HepG2 (cell line): ENCODE measurements around the gene ZNF665. TPM values are rescaled to one million over a fixed set of nuclear protein-coding genes. Genes with fewer than 3 reads are reported as not detected.

Source experiments
- ATAC-seq: fragments of 200-7000 bp; cut with Tn5 transposase; 3 replicates; pipeline ENCODE4 v1.9.1; 2020; ENCODE audit warnings: mild to moderate bottlenecking, moderate library complexity
- BruUV-seq: library from RNA; stranded (reverse); fragments of 400-500 nt; replicated peaks from 2 replicates; lab custom pipeline; 2021; lab: Mats Ljungman, UMichigan
- CTCF ChIA-PET: fragments of 300-600 bp; formaldehyde crosslinking; extraction: SDS; loops from one replicate; lab custom pipeline; 2021; ENCODE audit warnings: low total read pairs, inconsistent platforms, low intra/inter-chr PET ratio; lab: Yijun Ruan, JAX
- POLR2A ChIA-PET: fragments of 350-600 bp; sonication (Branson Sonifier 250); formaldehyde crosslinking; loops from one replicate; lab custom pipeline; 2020; ENCODE audit warnings: antibody characterized with exemption, inconsistent platforms; lab: Yijun Ruan, JAX
- DNase-seq: peaks from one replicate; pipeline ENCODE4 v3.0.0-alpha.2; 2015; ENCODE audit warnings: low spot score
- FAIRE-seq: peaks from 3 replicates; lab custom pipeline; 2011; peaks lifted over from hg19 to GRCh38; lab: Jason Lieb, UNC
- H2AFZ ChIP-seq: one replicate; pipeline ENCODE4 v1.6.1; 2011; ENCODE audit warnings: low read length, inconsistent platforms
- H3K27ac ChIP-seq: fragments of 300-600 bp; 3 replicates; pipeline ENCODE4 v1.8.0; 2011; ENCODE audit warnings: mixed run types, mild to moderate bottlenecking, mixed read lengths, low read length, inconsistent platforms; ENCODE audit not compliant: insufficient read depth; ENCODE audit errors: extremely low read length
- H3K27me3 ChIP-seq, 2 experiments: fragments of 200-600 bp in 1 of 2; 2 replicates in 1 of 2; 3 replicates in 1 of 2; pipeline versions ENCODE4 v1.6.0 to v1.8.0; 2011; ENCODE audit warnings: low read length in 2 of 2, mild to moderate bottlenecking in 2 of 2, moderate library complexity in 2 of 2, inconsistent platforms in 1 of 2; ENCODE audit not compliant: insufficient read depth in 2 of 2, control insufficient read depth in 1 of 2
- H3K36me3 ChIP-seq, 2 experiments: fragments of 200-600 bp in 1 of 2; replicated peaks in 1 of 2; 2 replicates in 1 of 2; 3 replicates in 1 of 2; pipeline versions ENCODE4 v1.5.1 to v1.8.0; 2011; ENCODE audit warnings: low read length in 2 of 2, inconsistent platforms in 1 of 2; ENCODE audit not compliant: insufficient read depth in 2 of 2, control insufficient read depth in 1 of 2
- H3K4me1 ChIP-seq: 2 replicates; pipeline ENCODE4 v1.5.1; 2012; ENCODE audit warnings: low read length, inconsistent platforms; ENCODE audit not compliant: insufficient read depth
- H3K4me2 ChIP-seq: 2 replicates; pipeline ENCODE4 v1.6.0; 2011; ENCODE audit warnings: low read depth, low read length, inconsistent platforms
- H3K4me3 ChIP-seq, 3 experiments: fragments of 200-600 bp in 1 of 3; sonication (generic), shearing (Covaris generic) in 1 of 3; replicated peaks in 1 of 3; 2 replicates each; pipeline ENCODE4 v1.5.1; 2011 to 2016; ENCODE audit warnings: low read length in 3 of 3, inconsistent platforms in 2 of 3, low read depth in 2 of 3, mild to moderate bottlenecking in 2 of 3, control low read depth in 1 of 3, mixed read lengths in 1 of 3; ENCODE audit not compliant: insufficient read depth in 1 of 3
- H3K79me2 ChIP-seq: one replicate; pipeline ENCODE4 v1.6.1; 2011; ENCODE audit warnings: low read length, inconsistent platforms; ENCODE audit not compliant: insufficient read depth
- H3K9ac ChIP-seq: 2 replicates; pipeline ENCODE4 v1.6.0; 2011; ENCODE audit warnings: mild to moderate bottlenecking, low read depth, low read length, inconsistent platforms; ENCODE audit not compliant: insufficient read depth
- H3K9me3 ChIP-seq: 2 replicates; pipeline ENCODE4 v1.5.1; 2012; ENCODE audit warnings: mild to moderate bottlenecking, low read length
- H4K20me1 ChIP-seq: 2 replicates; pipeline ENCODE4 v1.6.0; 2011; ENCODE audit warnings: inconsistent platforms, mild to moderate bottlenecking, low read length, moderate library complexity; ENCODE audit not compliant: insufficient read depth
- DMAP1 ChIP-seq: IDR thresholded peaks from 2 replicates; pipeline ENCODE4 v1.6.1; 2016
- ETV5 ChIP-seq: IDR thresholded peaks from 2 replicates; pipeline ENCODE4 v1.6.1; 2018; ENCODE audit warnings: missing biosample characterization, missing genetic modification reagents, inconsistent platforms, borderline replicate concordance
- MYNN ChIP-seq: sonication (generic); formaldehyde crosslinking; IDR thresholded peaks from 2 replicates; pipeline ENCODE4 v1.4.0; 2020; ENCODE audit warnings: mild to moderate bottlenecking, low read depth, missing genetic modification reagents
- NONO ChIP-seq, 2 experiments: fragments of 450-650 bp in 1 of 2; sonication (generic) in 1 of 2; formaldehyde crosslinking in 1 of 2; IDR thresholded peaks in 1 of 2; conservative IDR thresholded peaks in 1 of 2; 2 replicates each; pipeline versions ENCODE4 v1.6.1 to v1.8.0; 2017 to 2022; ENCODE audit warnings: mild to moderate bottlenecking in 1 of 2, missing genetic modification reagents in 1 of 2, moderate library complexity in 1 of 2
- PAWR ChIP-seq: sonication (generic); formaldehyde crosslinking; IDR thresholded peaks from 2 replicates; pipeline ENCODE4 v1.4.0; 2020; ENCODE audit warnings: missing genetic modification reagents, mild to moderate bottlenecking, borderline replicate concordance
- TCF7 ChIP-seq: sonication (generic); IDR thresholded peaks from 2 replicates; pipeline ENCODE4 v1.6.1; 2016; ENCODE audit warnings: antibody characterized with exemption, low read depth
- TEAD2 ChIP-seq: sonication (generic); formaldehyde crosslinking; IDR thresholded peaks from 2 replicates; pipeline ENCODE4 v1.9.0; 2021; ENCODE audit warnings: missing genetic modification reagents
- ZC3H13 ChIP-seq: sonication (generic); formaldehyde crosslinking; IDR thresholded peaks from 2 replicates; pipeline ENCODE4 v1.8.1; 2023; ENCODE audit warnings: mild to moderate bottlenecking, missing genetic modification reagents, moderate library complexity
- ZNF20 ChIP-seq: sonication (generic); formaldehyde crosslinking; IDR thresholded peaks from 2 replicates; pipeline ENCODE4 v1.4.0; 2020; ENCODE audit warnings: mild to moderate bottlenecking, moderate library complexity, missing genetic modification reagents
- ZNF616 ChIP-seq: sonication (generic); formaldehyde crosslinking; IDR thresholded peaks from 2 replicates; pipeline ENCODE4 v1.5.0; 2020; ENCODE audit warnings: low read depth, mild to moderate bottlenecking, missing genetic modification reagents
- WGBS: methylation state at CpG from one replicate; pipeline ENCODE4 v1.1.6; 2017; ENCODE audit warnings: low lambda C conversion rate; 5-methylcytosine and 5-hydroxymethylcytosine counted together
- in situ Hi-C: cut with HindIII; loops from 2 replicates; pipeline ENCODE4 v1.10.0; 2017; ENCODE audit warnings: low pct_unique_long_range_greater_than_20kb; ENCODE audit not compliant: extremely low pct_ligation_motif_present
- intact Hi-C: fragments of 100-400 bp; cut with micrococcal nuclease; formaldehyde crosslinking; loops from one replicate; pipeline ENCODE4 v1.10.0; 2022; ENCODE audit not compliant: unreplicated experiment
- polyA plus RNA-seq, 8 experiments: library from polyadenylated mRNA; depleted of rRNA in 3 of 8; stranded (reverse) in 7 of 8; unstranded in 1 of 8; fragments of >200 nt; fragmentation: Illumina TruSeq in 4 of 8; extraction: Trizol in 4 of 8; gene quantifications; 2 replicates each; pipeline versions ENCODE4 v1.2.1 to v1.2.3, GENCODE V29; 2011 to 2016; ENCODE audit warnings: low read depth in 4 of 8, missing spikeins in 1 of 8, mixed read lengths in 1 of 8; ENCODE audit not compliant: insufficient read depth in 1 of 8
- total RNA-seq, 5 experiments: library from RNA; depleted of rRNA; stranded (reverse); fragments of >200 nt; fragmentation: Illumina TruSeq; extraction: Trizol; gene quantifications; 2 replicates each; pipeline ENCODE4 v1.2.3, GENCODE V29; 2016; ENCODE audit warnings: low read depth in 1 of 5
- TF ChIP-seq, protein P1 (sequence below): sonication (generic); formaldehyde crosslinking; IDR thresholded peaks from 2 replicates; pipeline ENCODE4 v1.4.0; 2020; ENCODE audit warnings: mild to moderate bottlenecking, low read depth, missing genetic modification reagents
- TF ChIP-seq, protein P2 (sequence below): sonication (generic); formaldehyde crosslinking; IDR thresholded peaks from 2 replicates; pipeline ENCODE4 v1.5.0; 2020; ENCODE audit warnings: missing genetic modification reagents, mild to moderate bottlenecking, borderline replicate concordance
- TF ChIP-seq, protein P3 (sequence below): sonication (generic); formaldehyde crosslinking; IDR thresholded peaks from 2 replicates; pipeline ENCODE4 v1.8.0; 2022; ENCODE audit warnings: mild to moderate bottlenecking, missing genetic modification reagents
- TF ChIP-seq, protein P4 (sequence below): sonication (generic); formaldehyde crosslinking; conservative IDR thresholded peaks from 2 replicates; pipeline ENCODE4 v1.8.0; 2022; ENCODE audit warnings: mild to moderate bottlenecking, moderate library complexity, missing genetic modification reagents

Gene ZNF665
- total and polyA plus RNA-seq, 2 of the 13 experiments (the other 11 are each of a cell fraction or from before 2014, with no cell fraction given): 0.45 to 0.49 TPM

DNA sequence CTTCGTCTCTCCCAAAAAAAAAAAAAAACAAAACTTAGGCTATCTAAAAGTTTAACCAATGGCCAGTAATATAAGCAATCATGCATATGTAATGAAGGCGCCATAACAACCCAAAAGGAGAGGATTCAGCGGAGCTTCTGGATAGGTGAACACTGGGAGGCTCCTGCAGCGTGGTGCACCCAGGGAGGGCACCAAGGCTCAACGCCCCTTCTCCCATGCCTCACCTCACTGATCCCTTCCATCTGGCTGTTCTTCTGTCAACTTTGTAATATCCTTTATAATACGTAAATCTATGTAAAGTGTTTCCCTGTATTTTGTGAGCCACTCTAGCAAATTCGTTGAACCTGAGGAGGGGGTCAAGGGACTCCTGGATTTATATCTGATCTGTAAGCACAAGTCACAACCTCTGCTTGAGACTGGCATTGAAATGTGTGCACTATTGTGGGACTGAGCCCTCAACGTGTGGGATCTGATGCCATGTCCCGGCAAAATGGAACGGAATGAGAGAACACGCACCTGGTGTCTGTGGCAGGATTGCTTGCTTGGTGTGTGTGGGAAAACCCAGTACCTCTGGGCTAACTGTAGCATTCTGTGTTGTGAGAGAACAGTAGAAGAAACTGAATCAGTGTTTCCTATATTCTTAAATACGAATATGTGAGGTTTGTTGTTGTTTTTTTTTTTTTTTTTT lies 521 bp upstream of the ZNF665 start:
- DNase-seq (no peak), FAIRE-seq (no peak), ATAC-seq (no peak)
- in situ Hi-C loops (loop anchor here (25.0 kb wide), 1 partner anchor 544 kb away; no protein-coding TSS in a partner anchor), intact Hi-C loops (no loop called here)
- WGBS: 60% methylated on average over 12 of the region's 12 CpGs
- no peaks in the 10 kb centered on the region for H4K20me1 ChIP-seq
- H3K27me3 ChIP-seq: no peaks in the 10 kb centered on the region; a peak in 1 of 5 replicates
- no peak overlapping the region for H3K4me3 ChIP-seq
- ChIA-PET CTCF (no interaction called here), POLR2A (no interaction called here)
- H3K27ac ChIP-seq: no peak overlapping the region
- H2AFZ ChIP-seq: no peak overlapping the region
- H3K4me1 ChIP-seq: no peaks in the 10 kb centered on the region
- TF ChIP-seq, protein P1, sequence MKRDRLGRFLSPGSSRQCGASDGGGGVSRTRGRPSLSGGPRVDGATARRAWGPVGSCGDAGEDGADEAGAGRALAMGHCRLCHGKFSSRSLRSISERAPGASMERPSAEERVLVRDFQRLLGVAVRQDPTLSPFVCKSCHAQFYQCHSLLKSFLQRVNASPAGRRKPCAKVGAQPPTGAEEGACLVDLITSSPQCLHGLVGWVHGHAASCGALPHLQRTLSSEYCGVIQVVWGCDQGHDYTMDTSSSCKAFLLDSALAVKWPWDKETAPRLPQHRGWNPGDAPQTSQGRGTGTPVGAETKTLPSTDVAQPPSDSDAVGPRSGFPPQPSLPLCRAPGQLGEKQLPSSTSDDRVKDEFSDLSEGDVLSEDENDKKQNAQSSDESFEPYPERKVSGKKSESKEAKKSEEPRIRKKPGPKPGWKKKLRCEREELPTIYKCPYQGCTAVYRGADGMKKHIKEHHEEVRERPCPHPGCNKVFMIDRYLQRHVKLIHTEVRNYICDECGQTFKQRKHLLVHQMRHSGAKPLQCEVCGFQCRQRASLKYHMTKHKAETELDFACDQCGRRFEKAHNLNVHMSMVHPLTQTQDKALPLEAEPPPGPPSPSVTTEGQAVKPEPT (CRISPR knock-in tag): no peak
- TF ChIP-seq TCF7 (no peak), NONO (IDR thresholded peaks at IDR 0.05) (no peak), NONO (CRISPR knock-in tag; conservative IDR thresholded peaks at IDR 0.05) (no peak), PAWR (CRISPR knock-in tag) (no peak), ZNF616 (CRISPR knock-in tag) (no peak), ZNF20 (CRISPR knock-in tag) (no peak), ETV5 (CRISPR knock-in tag) (no peak), TEAD2 (no peak), DMAP1 (CRISPR knock-in tag) (no peak), MYNN (CRISPR knock-in tag) (no peak), ZC3H13 (CRISPR knock-in tag) (no peak)
- TF ChIP-seq, protein P2, sequence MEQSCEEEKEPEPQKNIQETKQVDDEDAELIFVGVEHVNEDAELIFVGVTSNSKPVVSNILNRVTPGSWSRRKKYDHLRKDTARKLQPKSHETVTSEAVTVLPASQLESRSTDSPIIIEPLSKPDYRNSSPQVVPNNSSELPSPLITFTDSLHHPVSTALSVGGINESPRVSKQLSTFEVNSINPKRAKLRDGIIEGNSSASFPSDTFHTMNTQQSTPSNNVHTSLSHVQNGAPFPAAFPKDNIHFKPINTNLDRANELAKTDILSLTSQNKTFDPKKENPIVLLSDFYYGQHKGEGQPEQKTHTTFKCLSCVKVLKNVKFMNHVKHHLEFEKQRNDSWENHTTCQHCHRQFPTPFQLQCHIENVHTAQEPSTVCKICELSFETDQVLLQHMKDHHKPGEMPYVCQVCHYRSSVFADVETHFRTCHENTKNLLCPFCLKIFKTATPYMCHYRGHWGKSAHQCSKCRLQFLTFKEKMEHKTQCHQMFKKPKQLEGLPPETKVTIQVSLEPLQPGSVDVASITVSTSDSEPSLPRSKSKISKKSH: no peak
- TF ChIP-seq, protein P3, sequence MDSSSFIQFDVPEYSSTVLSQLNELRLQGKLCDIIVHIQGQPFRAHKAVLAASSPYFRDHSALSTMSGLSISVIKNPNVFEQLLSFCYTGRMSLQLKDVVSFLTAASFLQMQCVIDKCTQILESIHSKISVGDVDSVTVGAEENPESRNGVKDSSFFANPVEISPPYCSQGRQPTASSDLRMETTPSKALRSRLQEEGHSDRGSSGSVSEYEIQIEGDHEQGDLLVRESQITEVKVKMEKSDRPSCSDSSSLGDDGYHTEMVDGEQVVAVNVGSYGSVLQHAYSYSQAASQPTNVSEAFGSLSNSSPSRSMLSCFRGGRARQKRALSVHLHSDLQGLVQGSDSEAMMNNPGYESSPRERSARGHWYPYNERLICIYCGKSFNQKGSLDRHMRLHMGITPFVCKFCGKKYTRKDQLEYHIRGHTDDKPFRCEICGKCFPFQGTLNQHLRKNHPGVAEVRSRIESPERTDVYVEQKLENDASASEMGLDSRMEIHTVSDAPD (CRISPR knock-in tag): no peak
- TF ChIP-seq, protein P4, sequence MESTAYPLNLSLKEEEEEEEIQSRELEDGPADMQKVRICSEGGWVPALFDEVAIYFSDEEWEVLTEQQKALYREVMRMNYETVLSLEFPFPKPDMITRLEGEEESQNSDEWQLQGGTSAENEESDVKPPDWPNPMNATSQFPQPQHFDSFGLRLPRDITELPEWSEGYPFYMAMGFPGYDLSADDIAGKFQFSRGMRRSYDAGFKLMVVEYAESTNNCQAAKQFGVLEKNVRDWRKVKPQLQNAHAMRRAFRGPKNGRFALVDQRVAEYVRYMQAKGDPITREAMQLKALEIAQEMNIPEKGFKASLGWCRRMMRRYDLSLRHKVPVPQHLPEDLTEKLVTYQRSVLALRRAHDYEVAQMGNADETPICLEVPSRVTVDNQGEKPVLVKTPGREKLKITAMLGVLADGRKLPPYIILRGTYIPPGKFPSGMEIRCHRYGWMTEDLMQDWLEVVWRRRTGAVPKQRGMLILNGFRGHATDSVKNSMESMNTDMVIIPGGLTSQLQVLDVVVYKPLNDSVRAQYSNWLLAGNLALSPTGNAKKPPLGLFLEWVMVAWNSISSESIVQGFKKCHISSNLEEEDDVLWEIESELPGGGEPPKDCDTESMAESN (CRISPR knock-in tag): no peak
- H3K4me2 ChIP-seq: no peak overlapping the region
- no TSS peak for BruUV-seq
- no peak overlapping the region for H3K9ac ChIP-seq
- peaks cover 34% of the 10 kb centered on the region for H3K9me3 ChIP-seq
- H3K36me3 ChIP-seq: no peaks in the 10 kb centered on the region
- no peaks in the 10 kb centered on the region for H3K79me2 ChIP-seq
